ENCODE measurements around the gene IFT20.

DNA sequence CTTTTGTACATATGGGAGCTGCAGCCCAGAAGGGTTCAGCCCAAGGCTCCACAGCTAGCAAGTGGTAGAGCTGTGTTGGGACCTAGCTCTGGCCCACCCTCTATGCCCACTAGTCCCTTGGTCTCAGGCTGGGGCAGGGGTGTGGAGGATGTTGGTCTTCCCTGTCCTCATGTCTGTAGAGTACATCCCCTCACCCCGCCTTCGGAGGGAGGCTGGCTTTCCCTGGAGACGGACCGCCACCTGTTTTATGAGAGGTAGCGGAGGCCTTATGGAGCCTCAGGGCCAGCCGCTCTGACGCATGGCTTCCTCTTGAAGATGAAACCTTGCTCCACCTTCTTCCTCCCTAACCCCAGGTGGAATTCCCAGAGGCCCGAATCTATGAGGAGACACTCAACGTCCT is 8.7 kb upstream of the IFT20 start:
- no peak for TF ChIP-seq CTCF (IDR thresholded peaks at IDR 0.05)
- TF ChIP-seq POLR2AphosphoS5 (IDR thresholded peaks at IDR 0.05), result no peak
- no peak for TF ChIP-seq POLR2A (IDR thresholded peaks at IDR 0.05)
